Caco-2 (cell line): ENCODE data around the gene PTCHD1. TPM values are rescaled to one million over a fixed set of nuclear protein-coding genes. Genes with fewer than 3 reads are reported as not detected.
A peak's percentile ranks its signal among the peaks of the same experiment; 100 is the strongest.

Experiments used
- BruUV-seq: library from RNA; stranded (reverse); fragments of 400-500 nt; replicated peaks from 2 replicates; lab custom pipeline; 2021; lab: Mats Ljungman, UMichigan
- CTCF ChIA-PET: fragments of 300-600 bp; sonication (Branson Sonifier 250); formaldehyde crosslinking; loops from one replicate; lab custom pipeline; 2022; ENCODE audit warnings: antibody characterized with exemption; lab: Charles Lee
- POLR2A ChIA-PET: fragments of 300-600 bp; sonication (Branson Sonifier 250); formaldehyde crosslinking; loops from one replicate; lab custom pipeline; 2022; ENCODE audit warnings: antibody characterized with exemption; lab: Charles Lee
- DNase-seq, 2 experiments: peaks; one replicate each; pipeline versions ENCODE4 v3.0.0 to v3.0.0-alpha.2; 2020 to 2022
- H3K27me3 ChIP-seq: replicated peaks from 2 replicates; pipeline ENCODE4 v1.6.0; 2011; ENCODE audit warnings: low read length; ENCODE audit not compliant: control insufficient read depth, insufficient read depth
- H3K36me3 ChIP-seq: 2 replicates; pipeline ENCODE4 v1.5.1; 2011; ENCODE audit warnings: low read length; ENCODE audit not compliant: control insufficient read depth, insufficient read depth
- H3K4me1 ChIP-seq: fragments of 250-450 bp; sonication (Bioruptor Pico); 2 replicates; pipeline ENCODE4 v1.5.1; 2020; ENCODE audit warnings: mild to moderate bottlenecking
- H3K4me3 ChIP-seq: 2 replicates; pipeline ENCODE4 v1.5.1; 2011; ENCODE audit warnings: low read depth, mild to moderate bottlenecking, control low read depth, low read length
- H3K9me3 ChIP-seq: fragments of 250-450 bp; sonication (Bioruptor Pico); 2 replicates; pipeline ENCODE4 v1.5.1; 2020; ENCODE audit warnings: mild to moderate bottlenecking, moderate library complexity
- H3K27ac Mint-ChIP-seq: one replicate; pipeline ENCODE4 v1.8.0; 2022; ENCODE audit warnings: mixed read lengths; ENCODE audit not compliant: unreplicated experiment
- H3K27me3 Mint-ChIP-seq: one replicate; pipeline ENCODE4 v1.8.0; 2022; ENCODE audit warnings: mixed read lengths; ENCODE audit not compliant: insufficient read depth, unreplicated experiment
- H3K36me3 Mint-ChIP-seq: one replicate; pipeline ENCODE4 v1.8.0; 2022; ENCODE audit warnings: mild to moderate bottlenecking, mixed read lengths; ENCODE audit not compliant: insufficient read depth, unreplicated experiment
- H3K4me1 Mint-ChIP-seq: one replicate; pipeline ENCODE4 v1.8.0; 2022; ENCODE audit warnings: low read depth, mixed read lengths; ENCODE audit not compliant: unreplicated experiment
- H3K4me3 Mint-ChIP-seq: one replicate; pipeline ENCODE4 v1.8.0; 2022; ENCODE audit warnings: mild to moderate bottlenecking, moderate library complexity, mixed read lengths; ENCODE audit not compliant: unreplicated experiment
- H3K9me3 Mint-ChIP-seq: one replicate; pipeline ENCODE4 v1.8.0; 2022; ENCODE audit warnings: mixed read lengths; ENCODE audit not compliant: unreplicated experiment
- intact Hi-C: fragments of 100-400 bp; cut with micrococcal nuclease; formaldehyde crosslinking; loops from one replicate; pipeline ENCODE4 v1.10.0; 2022; ENCODE audit not compliant: unreplicated experiment
- total RNA-seq: library from RNA; stranded (reverse); gene quantifications from 2 replicates; pipeline ENCODE4 v1.2.3, GENCODE V29; 2022
- TF ChIP-seq, protein P1 (sequence below), 2 experiments: fragments of 200-600 bp in 1 of 2; IDR thresholded peaks; 1 replicate in 1 of 2; 2 replicates in 1 of 2; pipeline versions ENCODE4 v1.5.1 to v1.8.0; 2011 to 2022; ENCODE audit warnings: antibody characterized with exemption in 1 of 2, control low read depth in 1 of 2, inconsistent platforms in 1 of 2, low read depth in 1 of 2, low read length in 1 of 2, mild to moderate bottlenecking in 1 of 2, moderate library complexity in 1 of 2; ENCODE audit not compliant: insufficient read depth in 1 of 2, severe bottlenecking in 1 of 2, unreplicated experiment in 1 of 2

The PTCHD1 gene
- total RNA-seq, 1 experiment from 2014 or later: not detected

DNA sequence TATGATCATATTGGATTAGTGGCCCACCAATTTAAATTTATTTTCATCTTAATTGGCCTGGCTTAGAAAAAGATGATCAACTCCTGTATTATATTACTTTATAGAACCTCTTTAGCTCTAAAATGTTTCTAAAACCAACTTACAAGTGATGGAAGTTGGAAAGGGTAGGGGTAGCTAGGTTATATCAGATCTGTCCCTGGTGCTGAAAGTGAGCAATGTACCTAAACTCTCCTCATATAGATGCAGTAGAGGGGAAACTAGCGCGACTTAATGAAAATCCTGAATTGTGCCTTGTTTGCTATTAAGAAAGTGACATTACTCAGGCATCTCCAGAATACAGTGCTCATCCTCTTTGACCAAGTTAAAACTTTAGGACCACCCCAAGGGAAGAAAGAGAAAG is 7.5 kb upstream of the PTCHD1 start:
- Histone ChIP-seq H3K4me3 (no peak overlapping the region), H3K27me3 (no peaks in the 10 kb centered on the region), H3K4me1 (no peaks in the 10 kb centered on the region), H3K36me3 (no peaks in the 10 kb centered on the region), H3K9me3 (no peaks in the 10 kb centered on the region)
- Mint-ChIP-seq H3K9me3 (no peaks in the 10 kb centered on the region), H3K27ac (no peak overlapping the region), H3K4me1 (no peaks in the 10 kb centered on the region), H3K36me3 (no peaks in the 10 kb centered on the region), H3K27me3 (peaks cover 8% of the 10 kb centered on the region), H3K4me3 (no peak overlapping the region)
- intact Hi-C loops: no loop called here
- ChIA-PET CTCF (no interaction called here), POLR2A (no interaction called here)
- no TSS peak for BruUV-seq
- TF ChIP-seq, protein P1, sequence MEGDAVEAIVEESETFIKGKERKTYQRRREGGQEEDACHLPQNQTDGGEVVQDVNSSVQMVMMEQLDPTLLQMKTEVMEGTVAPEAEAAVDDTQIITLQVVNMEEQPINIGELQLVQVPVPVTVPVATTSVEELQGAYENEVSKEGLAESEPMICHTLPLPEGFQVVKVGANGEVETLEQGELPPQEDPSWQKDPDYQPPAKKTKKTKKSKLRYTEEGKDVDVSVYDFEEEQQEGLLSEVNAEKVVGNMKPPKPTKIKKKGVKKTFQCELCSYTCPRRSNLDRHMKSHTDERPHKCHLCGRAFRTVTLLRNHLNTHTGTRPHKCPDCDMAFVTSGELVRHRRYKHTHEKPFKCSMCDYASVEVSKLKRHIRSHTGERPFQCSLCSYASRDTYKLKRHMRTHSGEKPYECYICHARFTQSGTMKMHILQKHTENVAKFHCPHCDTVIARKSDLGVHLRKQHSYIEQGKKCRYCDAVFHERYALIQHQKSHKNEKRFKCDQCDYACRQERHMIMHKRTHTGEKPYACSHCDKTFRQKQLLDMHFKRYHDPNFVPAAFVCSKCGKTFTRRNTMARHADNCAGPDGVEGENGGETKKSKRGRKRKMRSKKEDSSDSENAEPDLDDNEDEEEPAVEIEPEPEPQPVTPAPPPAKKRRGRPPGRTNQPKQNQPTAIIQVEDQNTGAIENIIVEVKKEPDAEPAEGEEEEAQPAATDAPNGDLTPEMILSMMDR (IDR thresholded peaks at IDR 0.05; ENCODE audit: insufficient read depth in 1 of 2, low read depth in 1 of 2, low read length in 1 of 2, severe bottlenecking in 1 of 2, unreplicated experiment in 1 of 2): no peak
- no peak for DNase-seq

DNA sequence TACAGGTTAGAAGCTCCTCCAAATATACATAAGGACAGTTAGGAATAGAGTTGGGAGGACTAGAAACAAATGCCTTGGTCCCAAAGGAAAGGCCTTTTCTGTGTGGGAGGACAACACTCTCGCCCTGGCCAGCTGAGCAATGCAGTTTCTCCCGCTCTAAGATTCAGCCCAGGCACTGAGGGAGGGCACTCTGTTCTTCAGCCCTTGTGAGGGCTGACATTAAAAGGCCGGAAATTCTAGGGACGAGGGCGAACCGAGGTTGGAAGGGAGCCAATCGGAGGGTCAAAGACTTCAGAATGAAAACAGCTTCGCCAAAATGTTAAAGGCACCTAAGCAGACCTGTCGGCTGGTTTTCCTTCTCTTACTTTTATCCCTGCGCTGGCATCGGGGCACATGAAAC is 2.9 kb upstream of the PTCHD1 start:
- POLR2A ChIA-PET: no interaction called here
- no peaks in the 10 kb centered on the region for H3K9me3 Mint-ChIP-seq
- H3K36me3 Mint-ChIP-seq: no peaks in the 10 kb centered on the region
- no TSS peak for BruUV-seq
- CTCF ChIA-PET: no interaction called here
- no peak for DNase-seq
- TF ChIP-seq, protein P1 (IDR thresholded peaks at IDR 0.05; ENCODE audit: insufficient read depth in 1 of 2, low read depth in 1 of 2, low read length in 1 of 2, severe bottlenecking in 1 of 2, unreplicated experiment in 1 of 2): no peak
- peaks cover 9% of the 10 kb centered on the region for H3K4me1 Mint-ChIP-seq
- intact Hi-C loops: no loop called here
- Histone ChIP-seq H3K36me3 (no peaks in the 10 kb centered on the region), H3K27me3 (no peaks in the 10 kb centered on the region), H3K9me3 (no peaks in the 10 kb centered on the region), H3K4me1 (no peaks in the 10 kb centered on the region), H3K4me3 (no peak overlapping the region)
- peaks cover 30% of the 10 kb centered on the region for H3K27me3 Mint-ChIP-seq
- no peak overlapping the region for H3K4me3 Mint-ChIP-seq
- no peak overlapping the region for H3K27ac Mint-ChIP-seq

DNA sequence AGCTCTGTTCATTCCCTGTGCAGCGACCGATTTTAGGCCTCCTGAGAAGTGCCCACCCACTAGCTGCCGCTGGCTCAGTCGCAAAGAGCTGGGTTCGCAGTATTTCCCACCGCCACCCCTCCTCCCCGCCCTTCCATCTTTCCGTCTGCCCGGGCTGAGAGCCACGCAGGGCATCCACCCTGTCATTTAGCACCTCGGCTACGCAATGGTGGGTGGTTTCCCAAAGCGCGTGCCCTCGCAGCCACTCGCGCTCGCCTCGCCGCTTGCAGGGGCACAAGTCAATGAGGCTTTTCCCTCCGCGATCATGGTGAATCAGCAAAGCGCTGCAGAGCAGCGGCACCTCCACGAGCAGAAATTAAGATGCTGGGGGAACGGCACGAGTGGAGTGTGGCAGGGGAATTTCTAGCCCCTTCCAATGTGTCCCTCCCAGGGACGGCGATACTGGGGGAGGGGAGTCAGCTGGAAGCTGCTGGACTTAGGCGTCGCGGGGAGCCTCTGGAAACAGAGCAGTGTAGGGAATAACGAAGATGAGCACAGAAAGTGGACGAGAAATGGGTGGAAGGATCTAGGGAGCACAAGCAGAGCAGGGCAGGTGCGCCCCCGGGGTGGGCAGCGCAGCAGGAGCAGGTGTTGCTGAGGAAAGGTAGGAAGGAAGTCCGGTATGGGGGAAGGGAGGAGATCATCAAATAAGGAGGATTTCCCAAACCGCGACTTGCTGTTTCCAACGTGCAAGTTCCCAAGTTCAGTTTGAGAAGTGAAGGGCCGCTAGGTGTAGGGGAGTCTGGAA is 2.4 kb upstream of the PTCHD1 start:
- H3K4me1 Mint-ChIP-seq: peaks cover 9% of the 10 kb centered on the region
- TF ChIP-seq, protein P1 (IDR thresholded peaks at IDR 0.05; ENCODE audit: insufficient read depth in 1 of 2, low read depth in 1 of 2, low read length in 1 of 2, severe bottlenecking in 1 of 2, unreplicated experiment in 1 of 2): no peak
- Histone ChIP-seq H3K4me1 (no peaks in the 10 kb centered on the region), H3K4me3 (no peak overlapping the region), H3K36me3 (no peaks in the 10 kb centered on the region), H3K27me3 (no peaks in the 10 kb centered on the region), H3K9me3 (no peaks in the 10 kb centered on the region)
- no peak overlapping the region for H3K27ac Mint-ChIP-seq
- ChIA-PET CTCF (no interaction called here), POLR2A (no interaction called here)
- H3K27me3 Mint-ChIP-seq: peaks cover 30% of the 10 kb centered on the region
- no TSS peak for BruUV-seq
- peak overlapping the region; percentile 58 for H3K4me3 Mint-ChIP-seq
- H3K9me3 Mint-ChIP-seq: no peaks in the 10 kb centered on the region
- H3K36me3 Mint-ChIP-seq: no peaks in the 10 kb centered on the region
- intact Hi-C loops: no loop called here
- DNase-seq: no peak
